A549 (cell line): Measurements from ENCODE around the gene KCNJ1. TPM values are rescaled to one million over a fixed set of nuclear protein-coding genes. Genes with fewer than 3 reads are reported as not detected.

ENCODE experiments used
- ATAC-seq, 2 experiments: fragments of 200-7000 bp in 1 of 2; fragments of >200 bp in 1 of 2; cut with Nextera tagmentation in 1 of 2; cut with Tn5 transposase in 1 of 2; 3 replicates each; pipeline versions ENCODE4 v1.8.0 to v1.9.1; 2018 to 2020; ENCODE audit warnings: mild to moderate bottlenecking in 1 of 2, moderate library complexity in 1 of 2
- CTCF ChIA-PET: fragments of 300-600 bp; sonication (Branson Sonifier 250); formaldehyde crosslinking; extraction: SDS; loops from one replicate; lab custom pipeline; 2021; ENCODE audit warnings: antibody characterized with exemption, inconsistent platforms; lab: Yijun Ruan, JAX
- POLR2A ChIA-PET: fragments of 350-600 bp; formaldehyde crosslinking; extraction: SDS; loops from one replicate; lab custom pipeline; 2021; ENCODE audit warnings: antibody characterized with exemption, inconsistent platforms; lab: Yijun Ruan, JAX
- DNase-seq, 2 experiments: peaks; one replicate each; pipeline versions ENCODE4 v3.0.0 to v3.0.0-alpha.2; 2011 to 2016; ENCODE audit warnings: low read depth in 1 of 2, low spot score in 1 of 2
- FAIRE-seq: peaks from 2 replicates; lab custom pipeline; 2011; peaks lifted over from hg19 to GRCh38; lab: Jason Lieb, UNC
- H3K27ac ChIP-seq, 2 experiments: fragments of >200 bp; sonication (Bioruptor Twin); formaldehyde crosslinking; 3 replicates each; pipeline ENCODE4 v1.5.1; 2016 to 2017
- H3K4me1 ChIP-seq: fragments of >200 bp; sonication (Bioruptor Twin); formaldehyde crosslinking; 3 replicates; pipeline ENCODE4 v1.6.1; 2016
- H3K4me2 ChIP-seq: fragments of >200 bp; sonication (Bioruptor Twin); formaldehyde crosslinking; 3 replicates; pipeline ENCODE4 v1.6.1; 2016
- H3K4me3 ChIP-seq: fragments of >200 bp; sonication (Bioruptor Twin); formaldehyde crosslinking; 3 replicates; pipeline ENCODE4 v1.5.1; 2016
- H3K9me3 ChIP-seq: fragments of >200 bp; sonication (Bioruptor Twin); formaldehyde crosslinking; 3 replicates; pipeline ENCODE4 v1.6.1; 2016
- CBX2 ChIP-seq: fragments of 200-600 bp; sonication (generic); IDR thresholded peaks from 2 replicates; pipeline ENCODE4 v1.6.1; 2016; ENCODE audit warnings: low read depth, mild to moderate bottlenecking, borderline replicate concordance
- CHD2 ChIP-seq: fragments of 150-350 bp; IDR thresholded peaks from 2 replicates; pipeline ENCODE4 v1.6.1; 2014; ENCODE audit warnings: low read length; ENCODE audit not compliant: partially characterized antibody
- CHD4 ChIP-seq: fragments of 200-600 bp; sonication (generic); IDR thresholded peaks from 2 replicates; pipeline ENCODE4 v1.6.1; 2016; ENCODE audit warnings: antibody characterized with exemption, mild to moderate bottlenecking, borderline replicate concordance
- EHF ChIP-seq: fragments of 250-450 bp; sonication (Bioruptor Pico); IDR thresholded peaks from 2 replicates; pipeline ENCODE4 v1.5.0; 2020; ENCODE audit warnings: mild to moderate bottlenecking
- ESRRA ChIP-seq: fragments of 150-350 bp; IDR thresholded peaks from 2 replicates; pipeline ENCODE4 v1.6.1; 2014; ENCODE audit warnings: mild to moderate bottlenecking, low read length, borderline replicate concordance
- FOSB ChIP-seq: fragments of 250-450 bp; sonication (Bioruptor Pico); IDR thresholded peaks from 2 replicates; pipeline ENCODE4 v1.5.0; 2020; ENCODE audit warnings: mild to moderate bottlenecking, moderate library complexity
- FOSL2 ChIP-seq, 2 experiments: fragments of 450-650 bp in 1 of 2; fragments of >200 bp in 1 of 2; sonication (Bioruptor Twin) in 1 of 2; formaldehyde crosslinking; IDR thresholded peaks; 2 replicates each; pipeline versions ENCODE4 v1.5.0 to v1.6.1; 2016 to 2020; ENCODE audit warnings: mild to moderate bottlenecking in 1 of 2, moderate library complexity in 1 of 2
- GATA3 ChIP-seq: IDR thresholded peaks from 2 replicates; pipeline ENCODE4 v1.6.1; 2012; ENCODE audit warnings: borderline replicate concordance
- HES2 ChIP-seq: fragments of >200 bp; sonication (Bioruptor Twin); formaldehyde crosslinking; IDR thresholded peaks from 2 replicates; pipeline ENCODE4 v1.6.1; 2016
- HOXB5 ChIP-seq: fragments of 250-450 bp; sonication (Bioruptor Pico); IDR thresholded peaks from 2 replicates; pipeline ENCODE4 v1.5.0; 2020; ENCODE audit warnings: mild to moderate bottlenecking, moderate library complexity
- JUN ChIP-seq, 2 experiments: fragments of >200 bp; sonication (Bioruptor Twin); formaldehyde crosslinking; IDR thresholded peaks; 2 replicates in 1 of 2; 3 replicates in 1 of 2; pipeline ENCODE4 v1.6.1; 2016 to 2017
- MAZ ChIP-seq: fragments of 150-350 bp; IDR thresholded peaks from 2 replicates; pipeline ENCODE4 v1.6.1; 2014; ENCODE audit warnings: antibody characterized with exemption, low read depth, low read length, borderline replicate concordance
- MYC ChIP-seq: IDR thresholded peaks from 2 replicates; pipeline ENCODE4 v1.6.1; 2012; ENCODE audit warnings: mild to moderate bottlenecking, inconsistent platforms, low read length, improper control_type of control experiment, borderline replicate concordance
- PBX3 ChIP-seq: IDR thresholded peaks from 2 replicates; pipeline ENCODE4 v1.6.1; 2012
- POLR2A ChIP-seq: IDR thresholded peaks from 2 replicates; pipeline ENCODE4 v1.6.1; 2012; ENCODE audit warnings: mild to moderate bottlenecking, low read length
- POLR2AphosphoS2 ChIP-seq: conservative IDR thresholded peaks from 2 replicates; pipeline ENCODE4 v1.6.1; 2012; ENCODE audit warnings: low read length, improper control_type of control experiment, inconsistent platforms
- RCOR1 ChIP-seq: fragments of 150-350 bp; IDR thresholded peaks from 2 replicates; pipeline ENCODE4 v1.6.1; 2014; ENCODE audit warnings: antibody characterized with exemption, low read length, low read depth
- RFX5 ChIP-seq: fragments of 450-650 bp; IDR thresholded peaks from 2 replicates; pipeline ENCODE4 v1.7.1; 2014; ENCODE audit warnings: antibody characterized with exemption, mild to moderate bottlenecking, moderate library complexity
- RNF2 ChIP-seq: fragments of 200-600 bp; sonication (generic); IDR thresholded peaks from 2 replicates; pipeline ENCODE4 v1.6.1; 2016; ENCODE audit warnings: low read depth, mild to moderate bottlenecking, antibody characterized with exemption, moderate library complexity, borderline replicate concordance
- SREBF2 ChIP-seq: fragments of 450-650 bp; IDR thresholded peaks from 2 replicates; pipeline ENCODE4 v1.6.1; 2014; ENCODE audit warnings: mild to moderate bottlenecking, moderate library complexity
- ZFP36 ChIP-seq: fragments of 450-650 bp; IDR thresholded peaks from 2 replicates; pipeline ENCODE4 v1.6.1; 2014; ENCODE audit warnings: borderline replicate concordance; ENCODE audit not compliant: partially characterized antibody
- WGBS: methylation state at CpG from one replicate; pipeline ENCODE4 v1.1.6; 2017; ENCODE audit errors: missing lambda C conversion rate; 5-methylcytosine and 5-hydroxymethylcytosine counted together
- polyA plus RNA-seq, 4 experiments: library from polyadenylated mRNA; depleted of rRNA in 3 of 4; stranded (reverse); fragments of >200 nt; fragmentation: RNase III in 1 of 4; extraction: RNeasy Plus Mini Kit Qiagen cat#74134 plus additional on column Dnase treatment in 1 of 4; gene quantifications; 2 replicates in 3 of 4; 3 replicates in 1 of 4; pipeline ENCODE4 v1.2.3, GENCODE V29; 2011 to 2017
- TF ChIP-seq, protein P1 (sequence below): fragments of 250-450 bp; sonication (Bioruptor Pico); IDR thresholded peaks from 2 replicates; pipeline ENCODE4 v1.5.0; 2021; ENCODE audit warnings: mild to moderate bottlenecking, moderate library complexity, borderline replicate concordance

The KCNJ1 gene
- polyA plus RNA-seq, 2 of the 4 experiments (the other 2 are of a cell fraction): 0.12 TPM; not detected in 1

DNA sequence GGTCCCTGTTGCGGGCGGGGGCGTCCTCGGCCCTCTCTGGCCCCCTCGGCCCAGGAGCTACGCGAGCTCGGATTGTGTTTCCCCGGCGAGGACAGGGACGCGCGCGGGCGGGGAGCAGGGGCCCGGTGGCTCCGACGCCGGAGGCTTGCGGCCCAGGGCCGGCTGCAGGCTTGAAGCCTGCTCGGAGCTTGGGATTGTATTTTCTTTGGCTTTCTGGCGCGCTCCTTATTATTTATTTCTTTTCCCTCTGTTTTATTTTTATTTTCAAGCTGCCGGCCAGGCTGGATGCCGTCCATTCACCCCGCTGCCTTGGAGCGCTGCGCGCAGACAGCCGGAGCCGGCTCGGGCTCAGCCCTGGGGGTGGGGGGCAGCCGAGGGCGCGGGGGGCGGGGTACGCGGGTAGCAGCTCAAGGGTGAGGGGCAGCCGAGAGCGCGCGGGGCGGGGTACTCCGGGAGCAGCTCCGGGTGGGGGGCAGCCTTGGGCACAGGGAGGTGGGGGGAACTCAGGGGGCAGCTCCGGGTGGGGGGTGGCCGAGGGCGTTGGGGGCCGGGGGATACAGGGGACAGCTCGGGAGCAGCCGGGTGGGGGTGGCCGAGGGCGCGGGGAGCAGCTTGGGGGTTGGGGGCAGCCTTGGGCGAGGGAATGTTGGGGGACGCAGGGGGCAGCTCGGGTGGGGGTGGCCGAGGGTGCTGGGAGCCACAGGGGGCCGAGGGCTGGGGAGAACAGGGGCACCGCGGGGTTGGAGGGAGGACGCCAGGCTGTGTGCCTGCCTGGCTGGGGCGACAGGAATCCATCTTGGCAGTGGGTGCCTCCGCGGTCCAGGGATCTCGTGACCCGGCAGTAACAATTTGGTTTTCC lies 42.7 kb downstream of the KCNJ1 start:
- FAIRE-seq (no peak), ATAC-seq (no peak), DNase-seq (no peak)
- H3K4me3 ChIP-seq: no peak overlapping the region
- ChIA-PET POLR2A (no interaction called here), CTCF (no interaction called here)
- H3K27ac ChIP-seq: no peak overlapping the region
- TF ChIP-seq, protein P1, sequence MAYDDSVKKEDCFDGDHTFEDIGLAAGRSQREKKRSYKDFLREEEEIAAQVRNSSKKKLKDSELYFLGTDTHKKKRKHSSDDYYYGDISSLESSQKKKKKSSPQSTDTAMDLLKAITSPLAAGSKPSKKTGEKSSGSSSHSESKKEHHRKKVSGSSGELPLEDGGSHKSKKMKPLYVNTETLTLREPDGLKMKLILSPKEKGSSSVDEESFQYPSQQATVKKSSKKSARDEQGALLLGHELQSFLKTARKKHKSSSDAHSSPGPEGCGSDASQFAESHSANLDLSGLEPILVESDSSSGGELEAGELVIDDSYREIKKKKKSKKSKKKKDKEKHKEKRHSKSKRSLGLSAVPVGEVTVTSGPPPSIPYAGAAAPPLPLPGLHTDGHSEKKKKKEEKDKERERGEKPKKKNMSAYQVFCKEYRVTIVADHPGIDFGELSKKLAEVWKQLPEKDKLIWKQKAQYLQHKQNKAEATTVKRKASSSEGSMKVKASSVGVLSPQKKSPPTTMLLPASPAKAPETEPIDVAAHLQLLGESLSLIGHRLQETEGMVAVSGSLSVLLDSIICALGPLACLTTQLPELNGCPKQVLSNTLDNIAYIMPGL: no peak
- no peak for TF ChIP-seq CHD4
- TF ChIP-seq ZFP36: no peak
- TF ChIP-seq CHD2: no peak
- no peak for TF ChIP-seq RFX5
- TF ChIP-seq SREBF2: no peak
- TF ChIP-seq MAZ: no peak
- TF ChIP-seq EHF: no peak
- TF ChIP-seq FOSB (CRISPR knock-in tag): no peak
- TF ChIP-seq FOSL2 (IDR thresholded peaks at IDR 0.05): no peak
- TF ChIP-seq FOSL2 (CRISPR knock-in tag; IDR thresholded peaks at IDR 0.05): no peak
- no peak for TF ChIP-seq HOXB5
- TF ChIP-seq JUN (IDR thresholded peaks at IDR 0.05): no peak
- TF ChIP-seq RNF2: no peak
- no peak for TF ChIP-seq ESRRA
- TF ChIP-seq PBX3: no peak
- no peak for TF ChIP-seq MYC
- no peak for TF ChIP-seq HES2
- TF ChIP-seq POLR2AphosphoS2: no peak
- 77% methylated on average over 31 of the region's 68 CpGs for WGBS
- no peaks in the 10 kb centered on the region for H3K4me1 ChIP-seq
- no peak overlapping the region for H3K4me2 ChIP-seq
- no peaks in the 10 kb centered on the region for H3K9me3 ChIP-seq

GRCh38 chr11:128823753-128824152 lies 43.3 kb downstream of the KCNJ1 start:
- ChIA-PET POLR2A (no interaction called here), CTCF (interaction anchor here (1.0 to 1.1 kb wide), 2 partner anchors 21 to 666 kb away, joined by 3 read pairs; no protein-coding TSS in a partner anchor)
- no peak for DNase-seq
- H3K4me1 ChIP-seq: no peaks in the 10 kb centered on the region
- TF ChIP-seq RCOR1: no peak
- no peak for TF ChIP-seq GATA3
- TF ChIP-seq FOSL2 (IDR thresholded peaks at IDR 0.05): no peak
- TF ChIP-seq FOSL2 (CRISPR knock-in tag; IDR thresholded peaks at IDR 0.05): no peak
- TF ChIP-seq POLR2A: no peak
- TF ChIP-seq, protein P1: no peak
- TF ChIP-seq CBX2: no peak
- no peak for TF ChIP-seq ZFP36
- 77% methylated on average over 3 of the region's 11 CpGs for WGBS
- no peaks in the 10 kb centered on the region for H3K9me3 ChIP-seq
- no peak overlapping the region for H3K4me3 ChIP-seq
- ATAC-seq: no peak
- H3K27ac ChIP-seq: no peak overlapping the region
- FAIRE-seq: no peak
- no peak overlapping the region for H3K4me2 ChIP-seq
